COLO668 (cell line): ENCODE results near the gene SLC35G3.
A peak's percentile ranks its signal among the peaks of the same experiment; 100 is the strongest.
"Not testable (repeated sequence)": the region's sequence is repeated elsewhere in the genome, so short reads cannot be mapped to it uniquely, and the experiment has no call there.

ENCODE experiments used
- DNase-seq: peaks from one replicate; lab custom pipeline; 2025; ENCODE audit not compliant: unreplicated experiment; lab: John Stamatoyannopoulos, UW

The SLC35G3 gene

DNA sequence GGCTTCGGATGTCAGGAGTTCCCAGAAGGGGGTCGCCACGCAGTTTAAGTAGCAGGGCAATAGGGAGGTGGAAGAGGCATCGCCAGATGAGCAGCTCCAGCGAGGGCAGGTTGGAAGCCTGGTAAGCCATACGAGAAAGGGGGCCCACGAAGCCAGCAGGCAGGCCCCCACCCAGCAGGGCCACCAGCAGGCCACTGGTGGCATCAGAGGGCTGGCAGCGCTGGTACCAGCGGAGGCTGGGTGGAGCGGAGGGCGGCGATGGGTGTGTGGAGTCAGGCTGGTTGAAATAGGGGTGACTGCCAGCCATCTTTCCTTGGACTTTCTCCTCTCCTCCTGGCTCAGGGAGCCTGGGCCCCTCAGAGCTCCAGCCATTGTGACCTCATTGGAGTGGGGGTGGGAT is at the start of gene SLC35G3:
Gene SLC35G3 (minus strand): TSS at position 393 of the 400 bp plus-strand sequence. CDS start 86 bp downstream, at position 307.
- DNase-seq, result not testable (repeated sequence)

DNA sequence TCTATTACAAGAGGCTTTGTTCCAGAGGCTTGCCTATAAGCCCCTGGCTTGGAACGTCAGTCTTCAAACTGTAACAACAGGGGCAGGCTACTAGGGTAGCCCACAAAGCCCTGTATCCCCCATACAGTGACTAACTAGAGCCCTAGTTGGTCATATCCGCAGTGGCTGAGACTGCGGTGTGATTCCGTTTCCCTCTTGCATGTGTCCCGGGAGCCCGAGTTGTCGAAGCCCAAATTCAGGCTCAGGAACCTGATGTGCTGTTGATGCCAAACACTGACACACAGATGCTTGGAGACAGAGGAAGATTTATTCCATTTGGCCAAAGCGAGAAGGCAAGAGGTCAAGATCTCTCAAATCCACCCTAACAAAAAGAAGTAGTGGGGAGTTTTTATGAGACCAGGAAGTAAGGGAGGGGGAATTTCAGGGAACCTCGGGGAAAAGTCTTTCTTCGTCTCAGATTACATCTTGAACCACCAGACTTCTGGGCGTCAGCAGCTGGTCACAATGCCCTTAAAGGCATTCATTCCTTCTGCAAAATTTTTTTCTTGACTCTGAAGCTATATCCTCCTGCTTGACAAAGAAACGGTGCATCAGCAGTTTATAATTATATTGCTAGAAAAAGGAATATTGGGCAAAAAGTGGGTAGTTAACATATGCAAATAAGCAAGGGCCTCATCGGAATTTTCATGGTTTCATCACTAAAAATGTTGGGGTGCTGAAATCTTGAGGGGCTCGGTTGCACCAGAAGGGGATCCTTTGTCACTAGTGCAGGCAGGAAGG is 49.6 kb upstream of the SLC35G3 start:
- DNase-seq, result peak; percentile 14

DNA sequence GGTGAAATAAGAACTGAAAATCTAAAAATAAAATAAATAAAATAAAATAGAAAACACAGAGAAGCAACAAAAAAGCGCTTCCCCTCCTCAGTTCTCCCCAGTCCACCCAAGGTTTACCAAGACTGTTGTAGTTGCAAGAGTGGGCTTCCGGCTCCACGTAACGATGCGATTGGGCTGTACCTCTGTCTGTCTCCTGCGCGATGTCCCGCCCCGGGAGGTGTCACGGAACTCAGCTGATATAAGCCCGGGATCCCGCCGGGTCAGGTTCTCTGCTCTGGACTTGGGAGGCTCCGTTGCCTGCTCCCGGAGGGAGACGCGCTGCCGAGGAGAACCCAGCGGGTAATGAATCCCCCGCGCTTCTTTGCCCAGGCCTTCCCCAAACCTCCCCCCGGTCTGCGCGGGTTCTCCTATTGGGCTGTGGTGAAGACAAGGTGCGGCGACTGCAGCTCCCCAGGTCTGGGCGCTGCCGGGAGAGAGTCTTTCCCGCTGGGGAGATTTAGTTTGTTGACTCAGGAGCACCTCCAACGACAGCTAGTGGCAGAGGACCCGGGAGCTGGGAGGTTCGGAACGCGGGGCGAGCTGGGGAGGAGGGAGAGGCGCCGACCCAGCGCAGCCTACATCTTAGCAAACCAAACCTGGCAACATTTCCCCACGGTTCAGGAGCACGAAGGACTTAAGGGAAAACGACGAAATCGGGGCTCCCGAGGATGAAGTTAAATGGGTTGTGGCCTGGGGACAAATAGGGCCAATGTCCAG is 48.8 kb upstream of the SLC35G3 start, which contains the start of gene SLFN5:
Gene SLFN5 (plus strand): TSS at position 268 of the 756 bp plus-strand sequence. CDS start 15,619 bp downstream, outside the sequence.
- peak; percentile 83 for DNase-seq

DNA sequence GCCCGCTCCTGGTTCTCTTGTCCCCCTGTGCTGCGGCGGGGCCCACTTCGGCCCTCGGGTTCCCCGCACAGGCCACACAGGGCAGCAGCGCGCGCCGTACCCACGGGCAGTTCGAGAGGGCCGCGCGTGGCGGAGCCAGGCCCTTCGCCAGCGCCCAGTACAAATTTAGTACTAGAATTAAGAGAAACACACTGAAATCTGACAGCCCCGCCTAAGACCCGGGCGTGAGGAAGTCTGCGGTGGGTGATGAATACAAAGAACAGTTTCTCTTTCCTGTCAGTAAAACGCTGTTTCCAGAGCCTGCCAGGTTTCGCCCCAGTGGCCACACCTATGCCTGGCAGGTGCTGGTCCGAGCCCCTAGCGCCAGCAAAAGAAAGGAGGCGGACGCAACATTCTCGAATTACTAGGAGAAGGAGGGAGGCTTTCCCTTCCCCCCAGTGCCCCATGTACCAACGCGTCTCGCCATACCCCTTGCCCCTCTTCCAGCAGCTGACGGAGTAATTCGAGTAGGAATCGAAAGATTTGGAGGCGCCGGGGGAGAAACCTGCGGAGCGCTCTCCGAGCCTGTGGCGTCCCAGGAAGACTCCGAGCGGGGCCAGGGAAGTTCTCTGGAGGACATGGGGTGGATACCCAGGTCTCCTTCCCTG is 48.1 kb upstream of the SLC35G3 start:
- peak; percentile 74 for DNase-seq

DNA sequence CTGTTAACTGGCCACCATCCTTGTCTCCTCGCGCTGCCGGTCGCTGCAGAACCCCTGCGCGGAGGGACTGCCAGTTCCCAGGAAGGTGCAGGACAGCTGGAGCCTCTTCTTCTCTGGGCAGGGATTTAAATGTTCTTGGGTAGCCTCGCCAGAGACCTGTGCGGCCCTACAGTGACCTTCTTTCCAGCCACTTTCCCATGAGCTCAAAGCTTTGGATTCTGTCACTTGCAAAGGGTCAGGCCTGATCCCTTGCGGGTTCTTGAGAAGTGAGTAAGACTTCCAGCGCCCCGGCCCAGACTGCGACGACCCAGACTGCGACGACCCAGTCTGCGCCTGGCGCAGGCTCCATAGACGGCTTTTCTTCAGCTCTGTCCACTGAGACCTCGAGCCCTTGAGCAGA is 47.3 kb upstream of the SLC35G3 start:
- DNase-seq, result no peak

DNA sequence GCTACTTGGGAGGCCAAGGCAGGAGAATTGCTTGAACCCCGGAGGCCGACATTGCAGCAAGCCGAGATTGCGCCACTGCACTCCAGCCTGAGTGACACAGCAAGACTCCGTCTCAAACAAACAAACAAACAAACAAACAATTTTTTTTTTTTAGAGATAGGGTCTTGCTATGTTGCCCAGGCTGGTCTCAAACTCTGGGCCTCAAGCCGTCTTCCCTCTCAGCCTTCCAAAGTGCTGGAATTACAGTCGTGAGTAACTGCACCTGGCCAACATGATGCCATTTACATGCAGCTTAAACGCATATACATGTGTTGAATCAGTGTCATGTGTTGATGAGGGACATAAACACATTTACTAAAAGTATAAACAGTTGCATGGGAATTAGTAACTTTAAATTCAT is 46.7 kb upstream of the SLC35G3 start:
- no peak for DNase-seq

DNA sequence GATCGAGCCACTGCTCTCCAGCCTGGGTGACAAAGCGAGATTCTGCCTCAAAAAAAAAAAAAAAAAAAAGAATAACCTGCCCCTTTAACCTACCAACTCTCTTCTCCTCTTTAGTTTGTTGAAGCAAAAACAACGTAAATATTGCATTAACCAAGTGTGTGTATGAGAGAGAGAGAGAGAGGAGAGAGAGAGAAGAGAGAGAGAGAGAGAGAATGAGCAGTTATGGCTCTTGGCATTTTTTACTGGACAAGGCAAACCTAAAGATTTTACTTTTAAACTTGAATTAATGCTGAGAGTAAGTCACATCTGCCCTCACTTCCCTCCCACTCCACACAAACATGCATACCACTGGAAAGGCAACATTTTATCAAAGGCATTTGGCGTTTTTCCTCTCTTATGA is 45.6 kb upstream of the SLC35G3 start:
- DNase-seq, result no peak

DNA sequence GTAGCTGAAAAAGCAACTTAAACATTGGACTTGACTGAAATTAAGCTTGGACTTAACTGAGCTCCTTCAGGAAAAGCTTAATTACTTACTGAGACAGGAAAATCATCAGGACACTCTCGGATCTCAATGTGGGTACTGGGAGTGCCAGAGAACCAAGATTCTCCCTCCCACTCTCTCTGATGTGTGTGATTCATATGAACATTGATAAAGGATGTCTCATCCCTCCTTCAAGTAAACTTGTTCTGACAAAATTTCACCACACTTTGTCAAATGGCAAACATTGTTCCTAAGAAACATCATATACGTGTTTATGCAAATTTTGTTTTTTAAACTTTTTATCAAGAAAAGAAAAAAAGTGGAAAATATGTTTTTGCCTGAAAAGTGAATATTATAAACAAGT is 44.6 kb upstream of the SLC35G3 start:
- no peak for DNase-seq

DNA sequence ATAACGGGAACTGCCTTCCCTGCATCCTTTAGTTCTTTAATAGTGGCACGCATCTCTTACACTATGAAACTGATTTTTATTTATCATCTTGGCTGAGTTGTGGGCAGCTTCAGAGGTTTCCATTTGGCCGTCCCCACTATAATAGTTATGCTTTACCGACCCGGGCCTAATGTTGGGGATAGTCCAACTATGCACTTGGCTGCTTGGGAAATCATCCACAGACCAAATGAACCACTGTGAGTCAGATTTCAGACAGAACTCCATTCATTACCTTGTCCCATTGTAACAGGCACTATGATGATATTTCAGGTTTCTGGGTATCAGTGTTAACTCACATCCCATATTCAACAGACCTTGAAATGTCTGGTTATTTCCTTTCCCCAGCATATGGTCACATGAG is 42.6 kb upstream of the SLC35G3 start:
- DNase-seq, result no peak

DNA sequence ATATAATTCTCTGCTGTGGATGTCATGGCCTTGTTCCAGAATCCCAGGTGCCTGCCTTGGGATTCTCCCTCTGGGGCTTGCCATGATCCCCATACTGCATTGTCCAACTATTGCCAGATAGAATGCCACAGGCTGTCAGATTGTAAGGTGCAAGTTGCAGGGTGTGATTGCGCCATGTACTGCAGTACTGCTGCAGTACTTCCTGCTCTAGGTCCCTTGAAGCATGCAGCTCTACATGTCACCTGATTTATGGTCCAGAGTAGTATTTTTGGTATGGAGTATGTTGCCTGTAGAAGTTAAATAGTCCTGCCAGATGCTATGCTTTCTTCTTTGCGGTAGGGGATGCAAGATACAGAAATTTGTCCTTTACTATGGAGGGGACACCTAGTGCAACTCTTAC is 41.7 kb upstream of the SLC35G3 start:
- DNase-seq, result no peak

DNA sequence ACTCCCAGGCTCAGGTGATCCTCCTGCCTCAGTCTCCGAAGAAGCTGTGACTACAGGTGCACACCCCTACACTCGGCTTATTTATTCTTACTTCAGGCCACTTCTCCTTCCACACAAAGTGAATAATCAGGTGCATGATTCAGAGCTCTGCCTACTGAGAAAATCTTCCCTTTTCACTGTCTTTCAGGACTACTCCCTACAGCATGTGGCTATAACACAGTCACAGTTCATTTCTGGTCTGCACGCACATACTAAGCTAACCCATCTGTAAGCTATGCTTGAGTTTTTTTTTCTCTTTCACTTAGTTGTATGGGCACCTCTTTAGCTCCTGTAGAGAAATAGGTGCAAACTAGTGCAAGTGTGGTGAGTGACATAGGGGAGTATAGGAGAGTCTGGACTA is 41.1 kb upstream of the SLC35G3 start:
- no peak for DNase-seq

DNA sequence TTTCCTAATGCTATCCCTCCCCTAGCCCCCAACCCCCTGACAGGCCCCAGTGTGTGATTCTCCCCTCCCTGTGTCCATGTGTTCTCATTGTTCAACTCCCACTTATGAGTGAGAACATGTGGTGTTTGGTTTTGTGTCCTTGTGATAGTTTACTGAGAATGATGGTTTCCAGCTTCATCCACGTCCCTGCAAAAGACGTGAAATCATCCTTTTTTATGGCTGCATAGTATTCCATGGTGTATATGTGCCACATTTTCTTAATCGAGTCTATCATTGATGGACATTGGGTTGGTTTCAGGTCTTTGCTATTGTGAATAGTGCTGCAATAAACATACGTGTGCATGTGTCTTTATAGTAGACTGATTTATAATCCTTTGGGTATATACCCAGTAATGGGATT is 40.1 kb upstream of the SLC35G3 start:
- not testable (repeated sequence) for DNase-seq

DNA sequence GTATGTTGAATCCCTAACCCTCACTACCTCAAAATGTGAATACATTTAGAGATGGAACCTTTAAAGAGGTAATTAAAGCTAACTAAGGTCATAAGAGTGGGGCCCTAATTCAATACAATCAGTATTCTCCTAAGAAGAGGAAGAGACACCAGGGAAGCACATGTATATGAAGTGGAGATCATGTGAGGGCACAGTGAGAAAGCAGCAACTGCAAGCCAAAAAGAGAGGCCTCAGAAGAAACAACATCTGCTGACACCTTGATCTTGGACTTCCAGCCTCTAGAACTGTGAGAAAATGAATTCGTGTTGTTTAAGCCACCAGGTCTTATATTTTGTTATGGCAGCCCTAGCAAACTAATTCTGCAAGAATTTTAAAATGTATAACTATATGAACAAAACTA is 35.4 kb upstream of the SLC35G3 start:
- DNase-seq, result no peak

DNA sequence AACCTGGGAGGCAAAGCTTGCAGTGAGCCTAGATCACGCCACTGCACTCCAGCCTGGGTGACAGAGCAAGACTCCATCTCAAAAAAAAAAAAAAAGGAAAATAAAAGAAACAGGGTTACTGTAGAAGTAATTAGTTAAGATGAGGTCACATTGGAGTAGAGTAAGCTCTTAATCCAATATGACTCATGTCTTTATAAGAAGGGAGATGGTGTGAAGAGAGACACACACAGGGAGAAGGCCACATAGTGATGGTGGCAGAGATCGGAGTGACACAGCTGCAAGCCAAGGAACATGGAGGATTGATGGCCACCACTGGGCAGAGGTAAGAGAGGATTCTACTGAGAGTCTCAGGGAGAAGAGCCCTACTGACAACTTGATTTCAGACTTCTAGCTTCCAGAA is 33.4 kb upstream of the SLC35G3 start:
- no peak for DNase-seq

DNA sequence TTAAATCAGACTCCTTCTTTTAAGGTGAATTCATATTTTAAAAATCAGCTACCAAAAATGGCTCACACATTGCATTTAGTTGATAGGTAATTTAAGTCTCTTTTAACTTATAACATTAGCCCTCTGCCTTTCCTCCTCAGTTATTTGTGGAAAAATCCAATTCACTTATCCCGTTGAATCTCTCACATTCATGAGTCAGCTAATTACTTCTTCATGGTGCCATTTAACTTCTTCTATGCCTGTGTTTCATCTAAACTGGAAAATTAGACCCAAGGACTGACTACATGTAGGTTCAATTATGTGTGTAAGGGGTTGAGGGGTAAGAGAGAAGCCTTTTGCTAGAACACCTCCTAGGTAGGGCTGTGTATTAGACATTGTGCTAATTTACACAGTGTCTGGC is 30.2 kb upstream of the SLC35G3 start:
- DNase-seq, result no peak

DNA sequence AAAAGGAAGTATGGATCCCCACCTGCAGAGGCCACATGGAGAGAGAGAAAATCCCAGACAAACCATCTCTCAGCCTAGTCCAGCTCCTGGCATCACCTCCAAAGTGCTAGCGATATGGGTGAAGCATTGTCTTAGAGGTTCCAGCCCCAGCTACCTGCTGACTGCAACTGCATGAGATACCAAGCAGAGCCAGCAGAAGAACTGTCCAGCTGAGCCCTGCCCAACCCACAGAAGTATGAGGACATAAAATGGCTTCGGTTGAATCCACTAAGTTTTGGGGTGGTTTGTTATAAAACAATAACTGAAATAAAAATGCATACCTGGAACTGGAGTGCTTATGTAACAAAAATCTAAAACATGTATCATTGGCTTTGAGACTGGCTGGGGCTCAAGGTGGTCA is 28.3 kb upstream of the SLC35G3 start:
- no peak for DNase-seq

DNA sequence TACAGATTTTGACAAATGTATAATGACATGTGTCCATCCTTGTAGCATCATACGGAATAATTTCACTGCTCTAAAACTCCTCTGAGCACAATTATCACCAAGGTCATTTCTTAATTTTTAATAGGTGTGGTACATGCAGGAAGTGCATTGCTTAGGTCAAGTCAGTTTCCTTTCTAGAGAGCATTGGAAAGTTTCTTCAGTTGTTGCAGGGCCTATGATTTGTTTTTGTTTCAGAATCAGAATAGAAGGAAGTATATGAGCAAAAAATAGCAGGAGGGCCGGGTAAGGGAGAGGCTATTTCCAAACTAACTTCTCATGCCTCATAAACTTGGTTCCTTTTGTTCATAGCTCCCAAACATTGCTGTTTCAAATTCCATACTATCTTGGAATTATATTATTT is 24.7 kb upstream of the SLC35G3 start:
- no peak for DNase-seq

DNA sequence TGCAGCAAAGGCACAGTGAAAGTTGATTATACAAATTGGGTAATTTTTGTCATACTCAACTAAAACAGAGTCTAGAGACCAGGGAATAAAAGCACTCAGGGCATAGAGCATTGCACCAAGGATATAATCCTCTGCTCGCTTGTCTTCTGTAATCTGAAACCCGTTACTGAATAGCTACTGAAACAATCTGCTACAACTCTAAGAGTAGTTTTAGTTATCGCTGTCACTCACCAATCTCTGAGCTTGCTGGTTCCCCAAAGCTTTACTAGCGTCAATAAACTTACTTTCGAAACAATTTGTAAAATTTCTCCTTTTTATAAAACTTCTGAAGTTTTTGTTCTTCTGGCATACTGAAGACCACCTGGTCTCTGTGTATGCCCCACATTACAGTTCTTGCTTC is 22.9 kb upstream of the SLC35G3 start:
- DNase-seq, result no peak

DNA sequence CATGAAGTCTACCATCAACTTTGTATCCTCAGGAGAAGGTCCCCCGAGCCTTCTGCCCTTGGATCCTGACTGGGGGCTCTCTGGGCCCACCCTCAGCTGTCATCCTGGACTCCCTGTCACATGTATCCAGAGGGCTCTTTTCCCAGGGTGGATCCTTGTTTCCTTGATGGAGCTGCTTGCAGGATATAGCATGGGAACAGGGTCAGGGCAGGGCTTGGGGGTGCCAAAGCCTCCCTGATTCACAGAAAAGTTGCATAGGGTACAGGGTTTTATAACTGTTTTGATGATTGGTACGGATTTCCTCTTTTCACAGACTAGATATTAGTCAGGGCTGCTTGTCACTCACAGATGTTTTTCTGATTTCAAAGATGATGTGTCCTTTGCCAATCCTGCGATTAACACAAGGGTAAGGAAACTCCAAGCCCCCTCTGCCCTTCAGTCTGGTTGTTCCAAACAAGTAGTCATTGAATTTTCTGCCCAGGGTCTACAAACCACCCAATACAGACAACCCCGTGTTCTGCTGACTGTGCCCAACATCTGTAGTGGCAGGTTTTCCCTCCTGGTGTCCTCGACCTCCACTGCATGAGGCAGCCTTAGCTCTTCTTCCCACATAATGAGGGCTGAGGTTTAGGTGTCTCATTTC is 20.6 kb upstream of the SLC35G3 start:
- DNase-seq, result no peak

DNA sequence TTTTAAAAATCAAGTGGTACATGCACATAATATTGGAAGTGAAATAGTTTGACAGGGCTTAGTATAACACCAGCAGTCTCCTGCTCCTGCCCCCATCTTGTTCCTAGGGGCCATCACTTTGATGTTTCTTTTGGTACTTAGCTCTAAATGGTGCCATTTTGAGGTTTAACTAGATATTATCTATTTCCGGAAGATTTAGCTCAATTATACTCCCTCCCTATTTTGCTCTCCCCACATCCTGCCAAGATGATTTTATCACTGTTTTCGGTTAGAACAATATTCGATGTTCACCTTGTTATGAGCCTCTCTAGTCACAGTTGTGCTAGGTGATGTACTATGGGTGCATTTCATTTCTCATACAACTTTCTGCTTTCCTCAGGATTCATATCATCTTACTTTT is 20.0 kb upstream of the SLC35G3 start:
- no peak for DNase-seq

DNA sequence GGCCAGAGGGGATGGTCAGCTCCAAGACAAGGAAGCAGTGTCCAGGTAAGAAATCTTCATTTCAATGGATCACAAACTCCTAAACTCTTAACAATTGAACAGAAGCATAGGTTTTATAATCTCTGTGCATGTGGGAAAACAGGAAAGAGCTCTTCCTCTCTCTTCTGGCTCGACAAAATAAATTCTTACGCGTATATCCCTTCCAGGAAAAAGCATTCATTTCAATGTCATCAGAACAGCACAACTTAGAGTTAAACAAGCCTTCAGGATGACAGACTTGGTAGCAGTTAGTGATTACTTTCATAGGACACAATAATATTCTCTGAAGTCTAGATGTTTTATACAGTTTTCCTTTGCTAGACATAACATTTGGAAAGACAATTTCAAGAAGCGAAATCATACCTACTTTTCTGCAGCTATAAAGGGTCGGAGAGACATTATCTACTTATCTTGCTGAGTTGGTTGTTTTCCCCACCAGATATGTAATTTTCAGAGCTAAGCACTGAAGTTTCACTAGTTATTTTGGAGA is 19.3 kb upstream of the SLC35G3 start:
- no peak for DNase-seq
